ENCODE measurements around the gene UNC50.
"Not testable (repeated sequence)": the region's sequence is repeated elsewhere in the genome, so short reads cannot be mapped to it uniquely, and the experiment has no call there.

UNC50 gene

GRCh38 chr2:98576666-98577312, 31.6 kb upstream of the UNC50 start:
- DNase-seq (ENCODE audit: extremely low read depth in 1 of 2, low read depth in 1 of 2), result no peak

DNA sequence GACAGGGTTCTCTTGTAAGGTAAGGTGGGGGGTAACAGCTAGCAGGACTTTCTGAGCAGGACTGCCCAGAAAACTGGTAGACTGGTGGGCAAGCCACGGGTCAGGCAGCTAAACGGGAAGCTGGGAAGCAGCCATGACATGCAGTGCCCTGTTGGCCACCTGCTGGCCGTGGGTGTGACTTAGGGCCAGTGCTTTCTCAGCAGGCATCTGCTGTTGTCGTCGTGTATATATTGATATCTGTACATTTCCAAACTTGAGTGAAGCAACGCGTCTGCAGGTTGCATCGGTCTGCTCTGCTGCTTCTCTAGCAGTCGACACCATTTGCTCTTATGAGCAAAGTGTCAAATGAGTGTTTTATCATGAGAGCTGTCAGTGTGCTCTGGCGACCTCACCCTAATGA, 31.1 kb upstream of the UNC50 start:
- no peak for DNase-seq (ENCODE audit: extremely low read depth in 1 of 2, low read depth in 1 of 2)

DNA sequence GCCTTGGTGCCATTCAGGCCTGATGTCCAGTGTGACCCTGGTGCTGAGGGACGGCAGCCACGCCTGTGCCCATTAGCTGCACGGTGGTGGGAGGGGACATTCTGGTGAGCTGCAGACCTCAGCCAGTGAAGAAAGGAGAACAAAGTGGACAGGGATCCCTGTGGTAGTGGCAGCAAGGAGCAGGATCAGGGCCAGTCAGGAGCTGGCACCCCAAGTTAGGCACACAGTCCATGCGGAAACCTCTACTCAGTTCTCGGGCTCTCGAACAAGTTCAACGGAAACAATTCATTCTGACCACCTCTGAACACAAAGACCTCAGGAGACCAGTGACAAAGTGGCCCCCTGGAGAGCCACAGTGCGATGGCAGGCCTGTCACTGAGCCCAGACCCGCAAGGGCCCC, 30.2 kb upstream of the UNC50 start:
- DNase-seq (ENCODE audit: extremely low read depth in 1 of 2, low read depth in 1 of 2), result no peak

GRCh38 chr2:98579926-98580325, 28.5 kb upstream of the UNC50 start:
- DNase-seq (ENCODE audit: extremely low read depth in 1 of 2, low read depth in 1 of 2), result no peak

DNA sequence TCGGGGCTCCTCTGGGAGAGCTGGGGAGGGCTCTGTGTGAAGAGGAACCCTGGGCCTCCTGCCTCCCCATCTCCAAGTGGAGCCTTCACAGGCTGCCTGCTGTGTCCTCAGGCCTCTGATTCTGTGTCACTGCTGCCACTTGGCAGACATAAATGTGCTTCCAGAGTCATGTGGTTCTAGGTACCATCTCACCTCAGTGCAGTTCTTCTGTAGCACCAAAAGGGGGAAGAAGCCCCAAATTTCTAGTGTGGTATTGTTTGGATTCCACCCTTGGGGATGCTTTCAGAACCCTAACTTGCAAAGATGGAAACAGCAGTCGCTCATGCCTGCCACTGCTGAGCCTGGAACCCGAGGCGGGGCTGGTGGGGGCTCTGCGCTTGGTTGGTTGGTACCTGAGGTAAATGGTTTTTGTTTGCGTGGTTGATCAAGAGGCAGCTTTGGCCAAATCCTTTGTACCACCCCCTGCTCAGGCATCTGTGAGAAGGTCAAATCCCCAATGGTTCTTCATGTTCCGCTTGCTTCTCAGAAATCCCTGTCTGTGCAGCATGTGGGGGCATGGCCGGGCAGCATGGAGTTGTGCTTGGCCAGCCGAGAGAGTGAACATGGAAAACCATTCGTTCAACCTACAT, 27.6 kb upstream of the UNC50 start:
- DNase-seq (ENCODE audit: extremely low read depth in 1 of 2, low read depth in 1 of 2), result no peak

- DNase-seq (ENCODE audit: extremely low read depth in 1 of 2, low read depth in 1 of 2), result no peak
These were observed 25.9 kb upstream of the UNC50 start for GRCh38 chr2:98582523-98582922.

DNA sequence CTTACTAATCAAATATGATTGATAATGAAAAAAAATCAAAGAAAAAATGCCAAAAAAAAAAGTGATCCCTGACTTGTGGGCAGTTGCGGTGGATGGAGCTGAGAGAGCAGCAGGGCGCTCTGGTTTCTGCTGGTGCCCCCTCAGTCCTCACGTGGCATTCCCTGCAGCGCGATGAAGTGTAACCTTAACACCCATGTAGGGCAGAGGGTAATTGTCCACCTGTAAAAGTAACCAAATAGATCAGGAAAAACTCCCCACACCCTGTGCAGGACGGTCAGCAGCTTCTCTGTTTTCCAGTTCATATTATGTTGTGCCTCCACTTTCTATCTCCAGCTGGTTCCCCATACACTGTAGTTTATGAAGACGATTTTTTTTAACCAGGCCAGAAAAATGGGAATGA, 25.1 kb upstream of the UNC50 start:
- no peak for DNase-seq (ENCODE audit: extremely low read depth in 1 of 2, low read depth in 1 of 2)

DNA sequence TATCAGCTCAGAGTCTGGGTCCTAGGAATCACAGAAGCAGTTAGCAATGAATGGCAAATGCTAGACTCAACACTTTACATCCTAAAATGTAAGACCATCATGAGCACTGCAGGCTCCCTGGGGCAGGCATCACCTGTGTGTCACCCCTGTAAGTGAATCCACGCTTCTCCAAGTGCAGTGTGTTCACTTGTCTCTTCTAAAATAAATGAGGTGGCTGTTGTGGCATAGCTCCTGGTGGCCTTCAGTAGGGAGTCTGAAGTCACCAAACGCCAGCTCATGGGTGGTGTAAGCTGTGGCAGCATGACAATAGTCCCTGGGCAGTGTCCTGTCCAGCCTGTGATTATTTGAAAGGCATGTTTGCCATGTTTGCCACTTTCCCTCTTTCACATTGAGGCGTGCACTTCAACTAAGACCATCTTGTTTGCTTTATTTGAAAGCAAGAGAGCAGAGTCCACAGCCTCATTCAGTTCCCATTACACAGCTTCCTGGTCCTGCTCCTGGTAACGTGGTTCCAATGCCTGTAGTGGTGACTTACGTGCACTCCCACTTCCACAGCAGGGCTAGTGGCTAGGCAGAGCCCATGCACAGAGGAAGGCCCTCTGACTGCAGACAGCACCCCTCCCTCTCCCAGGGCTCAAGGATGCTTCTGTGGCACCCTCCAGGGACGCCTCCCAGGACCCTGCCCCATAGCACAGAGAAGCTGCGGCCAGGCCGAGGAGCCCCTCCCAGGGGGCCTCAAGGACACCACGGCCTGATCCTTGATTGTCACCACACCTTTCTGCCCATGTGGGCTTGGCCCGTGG, 24.4 kb upstream of the UNC50 start:
- DNase-seq (ENCODE audit: extremely low read depth in 1 of 2, low read depth in 1 of 2), result no peak

GRCh38 chr2:98585386-98585785, 23.0 kb upstream of the UNC50 start:
- DNase-seq (ENCODE audit: extremely low read depth in 1 of 2, low read depth in 1 of 2), result no peak

GRCh38 chr2:98586551-98587140, 21.7 kb upstream of the UNC50 start:
- DNase-seq (ENCODE audit: extremely low read depth in 1 of 2, low read depth in 1 of 2), result no peak

- no peak for DNase-seq (ENCODE audit: extremely low read depth in 1 of 2, low read depth in 1 of 2)
These were observed 19.4 kb upstream of the UNC50 start for GRCh38 chr2:98588880-98589431.

DNA sequence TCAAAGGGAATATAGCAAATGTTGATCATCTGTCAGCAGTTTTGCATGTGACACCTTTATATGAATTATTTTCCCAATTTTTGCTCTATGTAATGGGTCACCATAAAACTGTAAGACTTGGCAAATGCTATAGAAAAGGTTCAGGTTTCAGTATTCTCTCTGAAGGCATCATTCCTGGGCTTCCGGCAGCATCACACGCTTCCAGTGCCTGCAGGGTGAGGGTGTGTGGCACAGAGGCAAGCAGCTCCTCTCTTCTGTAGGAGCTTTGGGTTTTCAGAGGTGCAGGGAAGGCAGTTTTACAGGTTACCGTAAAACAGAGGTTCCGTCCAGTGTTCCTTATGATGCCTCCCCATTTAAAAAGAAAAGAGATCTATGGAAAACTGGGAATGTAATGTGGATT, 18.9 kb upstream of the UNC50 start:
- no peak for DNase-seq (ENCODE audit: extremely low read depth in 1 of 2, low read depth in 1 of 2)

GRCh38 chr2:98592565-98592964, 15.8 kb upstream of the UNC50 start:
- DNase-seq (ENCODE audit: extremely low read depth in 1 of 2, low read depth in 1 of 2), result no peak

DNA sequence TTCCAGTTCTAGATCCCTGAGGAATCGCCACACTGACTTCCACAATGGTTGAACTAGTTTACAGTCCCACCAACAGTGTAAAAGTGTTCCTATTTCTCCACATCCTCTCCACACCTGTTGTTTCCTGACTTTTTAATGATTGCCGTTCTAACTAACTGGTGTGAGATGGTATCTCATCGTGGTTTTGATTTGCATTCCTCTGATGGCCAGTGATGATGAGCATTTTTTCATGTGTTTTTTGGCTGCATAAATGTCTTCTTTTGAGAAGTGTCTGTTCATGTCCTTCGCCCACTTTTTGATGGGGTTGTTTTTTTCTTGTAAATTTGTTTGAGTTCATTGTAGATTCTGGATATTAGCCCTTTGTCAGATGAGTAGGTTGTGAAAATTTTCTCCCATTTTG, 13.7 kb upstream of the UNC50 start:
- DNase-seq (ENCODE audit: extremely low read depth in 1 of 2, low read depth in 1 of 2), result not testable (repeated sequence)

DNA sequence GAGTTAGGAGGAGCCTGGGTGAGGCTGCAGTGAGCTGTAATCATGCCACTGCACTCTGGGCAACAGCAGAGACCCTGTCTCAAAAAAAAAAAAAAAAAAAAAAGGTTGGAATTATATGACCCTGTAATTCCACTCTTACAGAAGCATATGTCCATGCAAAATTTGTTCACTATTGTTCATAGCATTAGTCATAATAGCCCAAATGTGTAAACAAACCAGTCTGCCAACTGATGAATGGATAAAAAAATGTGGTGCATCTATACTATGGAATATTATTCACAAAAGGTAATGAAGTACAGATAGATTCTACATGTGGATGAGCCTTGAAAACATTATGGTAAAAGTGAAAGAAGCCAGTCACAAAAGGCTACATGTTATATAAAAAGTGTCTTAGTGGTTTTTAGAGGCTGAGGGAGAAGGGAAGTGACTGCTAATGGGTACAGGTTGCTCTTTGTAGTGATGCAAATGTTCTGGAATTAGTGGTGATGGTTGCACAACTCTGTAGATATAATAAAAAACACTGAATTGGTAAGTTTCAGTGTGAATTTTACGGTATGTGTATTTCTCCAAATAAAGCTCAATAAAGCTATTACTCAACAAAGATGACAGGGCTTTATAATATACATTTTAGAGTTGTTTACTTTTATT, 9.5 kb upstream of the UNC50 start:
- no peak for DNase-seq (ENCODE audit: extremely low read depth in 1 of 2, low read depth in 1 of 2)

DNA sequence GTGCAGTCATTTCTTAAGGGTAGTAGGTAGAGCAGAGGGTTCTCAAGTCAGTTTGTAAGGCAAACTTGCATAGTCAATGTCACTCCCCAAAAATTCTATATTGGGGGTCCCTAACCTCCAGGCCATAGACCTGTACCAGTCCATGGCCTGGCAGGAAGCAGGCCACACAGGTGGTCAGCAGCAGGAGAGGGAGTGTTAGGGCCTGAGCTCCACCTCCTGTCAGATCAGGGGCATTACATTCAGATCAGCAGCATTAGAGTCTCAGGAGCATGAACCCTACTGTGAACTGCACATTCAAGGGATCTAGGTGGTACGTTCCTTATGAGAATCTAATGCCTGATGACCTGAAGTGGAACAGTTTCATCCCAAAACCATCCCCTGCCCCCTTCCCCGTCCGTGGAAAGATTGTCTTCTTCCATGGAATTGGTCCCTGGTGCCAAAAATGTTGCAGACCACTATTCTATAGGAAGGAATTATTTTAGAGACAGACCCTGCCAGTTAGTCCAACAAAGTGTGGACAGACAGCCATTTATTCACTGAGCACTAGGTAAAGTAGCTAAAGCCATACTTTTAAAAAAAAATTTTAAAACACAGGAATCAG, 6.8 kb upstream of the UNC50 start:
- no peak for DNase-seq (ENCODE audit: extremely low read depth in 1 of 2, low read depth in 1 of 2)

DNA sequence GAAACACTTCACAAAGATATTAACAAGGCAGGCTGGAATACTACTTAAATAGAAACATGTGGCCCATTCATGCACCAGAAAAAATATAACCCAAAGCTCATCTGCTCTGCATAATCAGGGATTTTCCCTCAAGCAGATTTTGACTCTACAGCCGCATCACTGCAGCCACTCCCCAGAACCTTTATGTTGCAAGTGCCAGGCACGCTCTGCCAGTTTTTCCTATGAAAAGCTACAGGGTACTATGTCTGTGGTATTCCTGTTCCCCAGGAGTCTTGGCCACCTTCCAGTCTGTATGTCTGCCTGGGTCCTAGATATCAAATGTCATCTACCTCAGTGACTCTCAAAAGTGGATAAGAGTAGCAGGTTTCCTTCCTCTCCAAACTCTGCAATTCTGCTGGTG, 3.8 kb upstream of the UNC50 start:
- no peak for DNase-seq (ENCODE audit: extremely low read depth in 1 of 2, low read depth in 1 of 2)

DNA sequence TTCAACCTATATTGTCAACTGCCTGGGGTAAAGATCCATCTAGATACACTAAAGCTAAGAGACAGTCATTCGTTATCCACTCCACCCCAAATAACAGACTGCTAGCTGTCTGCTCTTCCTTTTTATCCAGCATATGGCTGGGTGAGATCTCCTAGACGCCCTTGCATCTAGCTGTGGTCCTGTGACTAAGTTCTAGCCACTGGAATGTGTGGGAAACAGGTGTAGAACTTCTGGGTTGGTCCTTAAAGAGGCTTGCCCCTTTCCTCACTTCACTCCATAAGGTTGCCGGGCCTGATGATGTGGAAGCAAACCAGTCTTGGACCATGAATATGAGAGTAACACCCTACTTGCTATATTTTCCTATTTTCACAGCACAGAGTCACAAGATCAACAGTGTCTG, 3.3 kb upstream of the UNC50 start:
- no peak for DNase-seq (ENCODE audit: extremely low read depth in 1 of 2, low read depth in 1 of 2)

DNA sequence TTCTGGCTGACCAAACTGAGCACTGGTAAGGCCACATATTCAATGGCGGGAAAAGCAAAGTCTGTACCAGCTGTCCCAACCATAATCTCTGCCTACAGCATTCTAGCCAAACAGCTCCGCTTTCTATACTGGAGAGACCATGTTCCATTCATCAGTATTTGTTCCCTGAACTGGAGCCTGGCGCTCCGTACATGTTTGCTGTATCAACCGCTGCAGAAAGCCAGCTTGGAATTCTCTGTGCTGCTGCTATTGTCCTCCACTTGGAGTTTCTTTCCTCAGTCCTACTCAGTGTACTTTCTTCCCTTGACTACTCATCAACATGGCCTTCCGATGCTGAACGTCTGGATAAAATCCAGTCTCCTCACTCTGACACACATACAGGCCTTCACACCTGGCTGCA, 2.0 kb upstream of the UNC50 start:
- no peak for DNase-seq (ENCODE audit: extremely low read depth in 1 of 2, low read depth in 1 of 2)

- DNase-seq (ENCODE audit: extremely low read depth in 1 of 2, low read depth in 1 of 2), result no peak
These were observed 1.3 kb upstream of the UNC50 start for GRCh38 chr2:98607104-98607503.

GRCh38 chr2:98607741-98608115, 661 bp upstream of the UNC50 start:
- DNase-seq (ENCODE audit: extremely low read depth in 1 of 2, low read depth in 1 of 2), result no peak

Measured in stimulated activated CD8-positive, alpha-beta memory T cell treated with anti-CD3 and anti-CD28 coated beads, Interleukin-7, amount 100 ng/mL, for 48 hours (primary cell).